Measurements from ENCODE around the gene MYH16.
A peak's percentile ranks its signal among the peaks of the same experiment; 100 is the strongest.

MYH16 gene

DNA sequence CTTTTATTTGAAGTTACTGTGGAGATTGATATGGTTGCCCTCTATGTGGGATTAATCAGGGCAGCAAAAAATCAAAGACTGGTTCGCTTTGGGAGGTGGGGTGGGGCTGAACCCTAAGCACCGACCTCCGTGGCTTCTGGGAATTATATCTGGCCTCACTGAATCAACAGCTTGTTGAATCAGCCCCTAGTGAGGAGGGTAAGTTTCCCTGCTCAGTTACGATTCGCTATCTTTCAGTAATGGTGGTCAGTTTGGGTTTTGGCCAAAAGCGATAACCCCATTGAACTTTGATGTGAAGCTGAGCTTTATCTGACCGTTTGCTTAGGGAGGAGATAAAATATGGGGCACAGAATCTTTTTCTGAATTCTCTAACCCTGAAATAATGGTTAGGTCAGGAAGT, 36.5 kb downstream of the MYH16 start:
- TF ChIP-seq, protein P1, sequence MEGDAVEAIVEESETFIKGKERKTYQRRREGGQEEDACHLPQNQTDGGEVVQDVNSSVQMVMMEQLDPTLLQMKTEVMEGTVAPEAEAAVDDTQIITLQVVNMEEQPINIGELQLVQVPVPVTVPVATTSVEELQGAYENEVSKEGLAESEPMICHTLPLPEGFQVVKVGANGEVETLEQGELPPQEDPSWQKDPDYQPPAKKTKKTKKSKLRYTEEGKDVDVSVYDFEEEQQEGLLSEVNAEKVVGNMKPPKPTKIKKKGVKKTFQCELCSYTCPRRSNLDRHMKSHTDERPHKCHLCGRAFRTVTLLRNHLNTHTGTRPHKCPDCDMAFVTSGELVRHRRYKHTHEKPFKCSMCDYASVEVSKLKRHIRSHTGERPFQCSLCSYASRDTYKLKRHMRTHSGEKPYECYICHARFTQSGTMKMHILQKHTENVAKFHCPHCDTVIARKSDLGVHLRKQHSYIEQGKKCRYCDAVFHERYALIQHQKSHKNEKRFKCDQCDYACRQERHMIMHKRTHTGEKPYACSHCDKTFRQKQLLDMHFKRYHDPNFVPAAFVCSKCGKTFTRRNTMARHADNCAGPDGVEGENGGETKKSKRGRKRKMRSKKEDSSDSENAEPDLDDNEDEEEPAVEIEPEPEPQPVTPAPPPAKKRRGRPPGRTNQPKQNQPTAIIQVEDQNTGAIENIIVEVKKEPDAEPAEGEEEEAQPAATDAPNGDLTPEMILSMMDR (IDR thresholded peaks at IDR 0.05; ENCODE audit: insufficient read depth, low read depth, low read length, missing control alignments): no peak
- H3K4me3 ChIP-seq (ENCODE audit: low read depth, low read length): no peak overlapping the region
- no peak for DNase-seq (ENCODE audit: low read depth)

DNA sequence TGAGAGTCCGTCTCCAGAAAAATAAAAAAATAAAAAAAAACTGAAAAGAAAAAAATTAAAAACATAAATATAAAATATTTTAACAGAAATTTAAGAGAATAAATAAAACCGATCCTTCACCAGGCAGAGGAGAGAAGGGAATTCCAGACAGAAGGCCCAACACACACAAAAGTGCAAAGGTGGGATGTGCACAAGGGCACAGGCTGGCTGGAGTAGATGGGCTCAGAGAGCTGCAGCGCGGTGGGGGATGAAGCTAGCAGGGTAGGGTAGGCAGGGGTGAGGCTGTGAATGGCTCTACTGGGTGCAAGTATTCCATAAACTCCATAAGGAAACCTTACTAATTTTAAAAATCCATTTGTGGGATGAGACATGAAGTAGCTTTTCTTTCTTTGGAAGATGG, 37.4 kb downstream of the MYH16 start:
- TF ChIP-seq, protein P1 (IDR thresholded peaks at IDR 0.05; ENCODE audit: insufficient read depth, low read depth, low read length, missing control alignments): no peak
- no peak overlapping the region for H3K4me3 ChIP-seq (ENCODE audit: low read depth, low read length)
- DNase-seq (ENCODE audit: low read depth): no peak

DNA sequence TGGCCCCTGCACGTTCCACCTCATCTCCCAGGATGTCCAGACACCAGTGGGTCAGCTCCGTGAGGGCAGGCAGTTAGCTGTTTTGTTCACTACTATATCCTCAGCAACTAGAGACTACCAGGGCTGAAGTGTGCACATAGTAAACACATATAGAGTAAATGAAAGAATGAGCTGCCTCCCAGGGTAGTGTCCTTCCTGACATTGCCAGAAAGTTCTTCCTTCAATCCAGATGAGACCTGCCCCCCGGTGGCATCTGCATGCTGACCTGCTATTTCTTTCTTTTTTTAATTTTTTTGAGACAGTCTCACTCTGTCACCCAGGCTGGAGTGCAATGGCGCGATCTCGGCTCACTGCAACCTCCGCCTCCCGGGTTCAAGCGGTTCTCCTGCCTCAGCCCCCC, 39.1 kb downstream of the MYH16 start:
- no peak for DNase-seq (ENCODE audit: low read depth)
- no peak overlapping the region for H3K4me3 ChIP-seq (ENCODE audit: low read depth, low read length)
- TF ChIP-seq, protein P1 (IDR thresholded peaks at IDR 0.05; ENCODE audit: insufficient read depth, low read depth, low read length, missing control alignments): no peak

DNA sequence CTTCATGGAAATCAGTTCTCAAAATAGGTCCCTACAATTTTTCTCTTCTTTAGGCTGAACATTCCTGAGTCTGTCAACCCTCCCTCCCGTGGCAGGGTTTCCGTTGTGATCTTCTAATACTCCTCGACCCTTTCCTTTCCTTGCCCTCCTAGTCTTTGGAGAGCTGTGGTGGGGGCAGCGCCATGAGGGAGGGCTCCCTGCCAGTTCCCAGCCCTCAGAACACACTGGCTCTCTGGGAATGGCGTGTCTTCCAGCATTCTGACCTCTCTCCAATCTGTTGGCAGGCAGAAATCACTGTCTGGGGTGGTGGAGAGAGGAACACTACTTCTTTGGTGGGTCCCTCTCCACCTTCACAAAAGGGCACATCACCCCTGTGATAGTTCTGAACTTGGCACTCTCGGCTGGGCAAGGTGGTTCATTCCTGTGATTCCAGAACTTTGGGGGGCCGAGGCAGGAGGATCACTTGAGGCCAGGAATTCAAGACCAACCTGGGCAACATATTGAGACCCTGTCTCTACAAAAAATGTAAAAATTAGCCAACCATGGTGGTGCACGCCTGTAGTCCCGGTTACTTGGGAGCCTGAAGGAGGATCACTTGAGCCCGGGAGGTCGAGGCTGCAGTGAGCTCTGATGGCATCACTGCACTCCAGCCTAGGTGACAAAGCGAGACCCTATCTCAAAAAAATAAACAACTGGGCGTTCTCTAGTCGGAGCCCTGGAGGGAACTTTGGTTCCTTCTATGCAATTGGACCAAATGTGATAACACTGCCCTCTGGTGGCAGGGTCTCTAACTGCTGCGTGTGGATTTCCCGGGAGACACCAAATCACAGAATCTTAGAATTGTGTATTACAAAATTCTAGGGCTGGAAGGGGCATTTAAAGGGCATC, 39.9 kb downstream of the MYH16 start:
- DNase-seq (ENCODE audit: low read depth): peak; percentile 74
- peak overlapping the region; percentile 37; the same call in 1 of the 2 replicates for H3K4me3 ChIP-seq (ENCODE audit: low read depth, low read length)
- TF ChIP-seq, protein P1 (IDR thresholded peaks at IDR 0.05; ENCODE audit: insufficient read depth, low read depth, low read length, missing control alignments): peak; percentile 85

DNA sequence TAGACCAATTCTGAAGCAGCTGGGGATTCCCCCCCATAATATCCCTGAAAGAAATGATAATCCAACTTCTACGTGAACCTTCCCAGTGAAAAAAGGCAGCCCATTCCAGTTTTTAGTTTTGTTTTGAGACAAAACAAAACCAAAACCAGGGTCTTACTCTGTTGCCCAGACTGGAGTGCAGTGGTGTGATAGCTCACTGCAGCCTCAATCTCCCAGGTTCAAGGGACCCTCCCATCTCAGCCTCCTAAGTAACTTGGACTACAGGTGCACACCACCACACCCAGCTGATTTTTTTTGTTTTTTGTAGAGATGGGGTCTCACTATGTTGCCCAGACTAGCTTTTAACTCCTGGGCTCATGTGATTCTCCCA, 40.5 kb downstream of the MYH16 start:
- peak overlapping the region; percentile 37; the same call in 1 of the 2 replicates for H3K4me3 ChIP-seq (ENCODE audit: low read depth, low read length)
- TF ChIP-seq, protein P1 (IDR thresholded peaks at IDR 0.05; ENCODE audit: insufficient read depth, low read depth, low read length, missing control alignments): no peak
- peak; percentile 28 for DNase-seq (ENCODE audit: low read depth)

DNA sequence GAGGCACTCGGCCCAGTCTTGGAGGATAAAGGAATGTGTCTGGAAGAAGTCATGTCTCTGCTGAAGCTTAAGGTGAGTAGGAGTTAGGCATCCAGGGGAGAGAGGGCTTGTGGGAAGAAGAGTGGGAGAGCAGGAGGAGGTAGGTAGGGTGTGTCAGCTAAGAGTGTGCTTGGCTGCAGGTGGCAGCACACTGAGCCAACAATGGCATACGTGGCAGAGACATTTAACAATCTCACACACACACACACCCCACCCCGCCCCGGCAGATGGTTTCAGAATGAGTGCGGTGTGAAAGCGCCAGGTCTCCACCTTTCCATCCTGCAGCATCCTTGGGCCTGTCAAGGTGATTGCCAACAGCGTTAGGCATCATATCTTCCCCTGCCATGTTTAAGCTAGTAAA, 41.9 kb downstream of the MYH16 start:
- TF ChIP-seq, protein P1 (IDR thresholded peaks at IDR 0.05; ENCODE audit: insufficient read depth, low read depth, low read length, missing control alignments): no peak
- H3K4me3 ChIP-seq (ENCODE audit: low read depth, low read length): no peak overlapping the region
- DNase-seq (ENCODE audit: low read depth): peak; percentile 73

Data from GM12865 (cell line).